Upper lobe of left lung (tissue), 4 donors: ENCODE data around the gene MYO1H.

Experiments
- EP300 ChIP-seq, 4 donors: sonication (generic); formaldehyde crosslinking; IDR thresholded peaks; one replicate each; pipeline ENCODE4 v1.5.1; 2017; ENCODE audit warnings: antibody characterized with exemption in 4 of 4, control low read depth in 2 of 4
- POLR2A ChIP-seq, 4 donors: fragments of 450-650 bp; IDR thresholded peaks; one replicate each; pipeline ENCODE4 v1.5.1; 2016 to 2017; ENCODE audit warnings: antibody characterized with exemption in 4 of 4, mild to moderate bottlenecking in 2 of 4
- POLR2AphosphoS5 ChIP-seq, 2 donors: sonication (generic); formaldehyde crosslinking; IDR thresholded peaks; one replicate each; pipeline ENCODE4 v1.5.1; 2017; ENCODE audit warnings: antibody characterized with exemption in 2 of 2
- TF ChIP-seq, protein P1 (sequence below), 6 experiments: fragments of 450-650 bp in 4 of 6; fragments of 200-600 bp in 2 of 6; sonication (generic) in 2 of 6; IDR thresholded peaks; one replicate each; pipeline ENCODE4 v1.5.1; 2016 to 2019; ENCODE audit warnings: antibody characterized with exemption in 6 of 6

DNA sequence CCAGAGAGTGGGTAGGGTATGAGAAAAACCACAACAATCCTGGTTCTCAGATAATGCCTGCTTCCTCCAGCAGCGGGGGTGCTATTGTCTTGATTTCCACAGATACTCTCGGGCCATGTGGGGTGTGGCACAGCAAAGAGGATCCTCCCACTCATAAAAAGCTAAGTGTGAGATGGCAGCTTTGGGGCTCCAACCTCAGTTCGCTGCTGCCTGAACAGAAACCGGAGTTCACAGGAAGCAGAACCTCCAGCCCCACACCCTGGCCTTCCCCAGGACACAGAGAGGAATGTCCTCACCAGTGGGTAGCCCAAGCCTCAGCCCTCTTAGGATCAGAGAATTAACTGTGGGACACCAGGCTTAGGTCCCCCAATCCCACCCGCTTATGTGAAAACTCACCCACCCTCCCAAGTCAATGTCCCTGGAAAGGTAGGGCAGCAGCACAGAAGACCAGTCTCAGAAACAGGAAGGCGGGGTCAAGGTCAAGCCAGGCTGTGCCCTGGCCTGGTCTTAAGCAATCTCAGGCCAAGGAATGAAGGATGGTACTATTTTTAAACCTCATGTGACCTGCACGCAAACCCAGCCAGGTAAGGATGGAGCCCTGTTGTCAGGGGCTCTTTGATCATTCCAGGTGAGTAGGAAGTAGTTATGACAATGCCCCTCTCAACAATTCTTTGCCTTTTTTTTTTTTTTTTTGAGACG lies 120.4 kb downstream of the MYO1H start:
- TF ChIP-seq, protein P1, sequence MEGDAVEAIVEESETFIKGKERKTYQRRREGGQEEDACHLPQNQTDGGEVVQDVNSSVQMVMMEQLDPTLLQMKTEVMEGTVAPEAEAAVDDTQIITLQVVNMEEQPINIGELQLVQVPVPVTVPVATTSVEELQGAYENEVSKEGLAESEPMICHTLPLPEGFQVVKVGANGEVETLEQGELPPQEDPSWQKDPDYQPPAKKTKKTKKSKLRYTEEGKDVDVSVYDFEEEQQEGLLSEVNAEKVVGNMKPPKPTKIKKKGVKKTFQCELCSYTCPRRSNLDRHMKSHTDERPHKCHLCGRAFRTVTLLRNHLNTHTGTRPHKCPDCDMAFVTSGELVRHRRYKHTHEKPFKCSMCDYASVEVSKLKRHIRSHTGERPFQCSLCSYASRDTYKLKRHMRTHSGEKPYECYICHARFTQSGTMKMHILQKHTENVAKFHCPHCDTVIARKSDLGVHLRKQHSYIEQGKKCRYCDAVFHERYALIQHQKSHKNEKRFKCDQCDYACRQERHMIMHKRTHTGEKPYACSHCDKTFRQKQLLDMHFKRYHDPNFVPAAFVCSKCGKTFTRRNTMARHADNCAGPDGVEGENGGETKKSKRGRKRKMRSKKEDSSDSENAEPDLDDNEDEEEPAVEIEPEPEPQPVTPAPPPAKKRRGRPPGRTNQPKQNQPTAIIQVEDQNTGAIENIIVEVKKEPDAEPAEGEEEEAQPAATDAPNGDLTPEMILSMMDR (IDR thresholded peaks at IDR 0.05) = no peak
- no peak for TF ChIP-seq POLR2A (IDR thresholded peaks at IDR 0.05)
- no peak for TF ChIP-seq EP300 (IDR thresholded peaks at IDR 0.05)
- TF ChIP-seq POLR2AphosphoS5 (IDR thresholded peaks at IDR 0.05) = no peak
